ENCODE measurements around the gene CT47A1.

DNA sequence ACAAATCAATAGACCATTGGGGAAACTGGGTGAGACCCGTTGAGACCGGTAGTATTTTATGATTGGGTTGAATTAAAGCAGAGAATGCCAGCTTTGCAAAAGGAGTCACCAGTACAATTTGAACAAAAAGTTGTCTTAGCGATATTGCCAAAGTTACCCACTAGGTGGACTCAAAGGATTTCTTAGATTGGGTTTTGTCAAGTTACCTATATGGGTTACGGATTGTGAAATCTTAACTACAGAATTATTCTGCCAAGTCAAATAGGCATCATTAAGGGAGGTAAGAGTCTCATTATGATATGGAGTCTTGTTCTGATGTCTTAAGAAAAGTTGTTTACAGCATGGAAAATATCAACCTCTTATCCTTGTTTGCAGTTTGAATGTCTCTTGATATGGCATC lies 15.0 kb upstream of the CT47A1 start:
- TF ChIP-seq CTCF (IDR thresholded peaks at IDR 0.05) (peak in 2 of 6 experiments; percentile 7 to 18), POLR2A (IDR thresholded peaks at IDR 0.05) (no peak)
